DND-41 (cell line): ENCODE data around the gene CAT.

Source experiments
- CTCF ChIP-seq: IDR thresholded peaks from 2 replicates; pipeline ENCODE4 v1.5.1; 2012; ENCODE audit warnings: borderline replicate concordance, low read length, moderate library complexity, mild to moderate bottlenecking; ENCODE audit not compliant: poor library complexity, severe bottlenecking; ENCODE audit errors: extremely low read depth
- EZH2 ChIP-seq: IDR thresholded peaks from 3 replicates; pipeline ENCODE4 v1.6.1; 2012; ENCODE audit warnings: borderline replicate concordance, low read depth, mild to moderate bottlenecking, moderate library complexity, low read length, inconsistent platforms; ENCODE audit not compliant: severe bottlenecking

GRCh38 chr11:34473603-34474169 is 35.0 kb downstream of the CAT start:
- TF ChIP-seq CTCF (no peak), EZH2 (no peak)
